Retinal pigment epithelial cell (primary cell): ENCODE results near the gene AVPI1.
"Not testable (repeated sequence)": the region's sequence is repeated elsewhere in the genome, so short reads cannot be mapped to it uniquely, and the experiment has no call there.

Experiments
- DNase-seq: peaks from one replicate; pipeline ENCODE4 v3.0.0-alpha.2; 2010; ENCODE audit warnings: low read depth
- H3K4me3 ChIP-seq: 2 replicates; pipeline ENCODE4 v1.5.1; 2011; ENCODE audit warnings: mild to moderate bottlenecking, low read length, control low read depth, moderate library complexity
- CTCF ChIP-seq: conservative IDR thresholded peaks from 2 replicates; pipeline ENCODE4 v1.5.1; 2011; ENCODE audit warnings: low read depth, low read length, control low read depth, inconsistent platforms

Gene AVPI1

GRCh38 chr10:97643441-97643985 is 43.5 kb downstream of the AVPI1 start:
- peak overlapping the region; percentile 20 for H3K4me3 ChIP-seq
- no peak for DNase-seq
- TF ChIP-seq CTCF = no peak

GRCh38 chr10:97642471-97643159 is 44.4 kb downstream of the AVPI1 start:
- peak overlapping the region; percentile 93 for H3K4me3 ChIP-seq
- not testable (repeated sequence) for DNase-seq

- DNase-seq = no peak
- TF ChIP-seq CTCF = peak; percentile 1
Measured at GRCh38 chr10:97640868-97641811, 45.9 kb downstream of the AVPI1 start.

GRCh38 chr10:97640174-97640867 is 46.7 kb downstream of the AVPI1 start, which contains the start of gene PI4K2A:
TSS of gene PI4K2A (plus strand) at chr10:97640671. CDS start at chr10:97640743, 72 bp downstream.
- peak; percentile 97 for DNase-seq
- no peak for TF ChIP-seq CTCF
- H3K4me3 ChIP-seq = peak within 1 kb of the TSS; percentile 93

More at GRCh38 chr10:97640868-97641811, 45.9 kb downstream of the AVPI1 start:
- H3K4me3 ChIP-seq = peak overlapping the region; percentile 93

GRCh38 chr10:97639090-97639489 is 48.0 kb downstream of the AVPI1 start:
- not testable (repeated sequence) for DNase-seq, H3K4me3 ChIP-seq

GRCh38 chr10:97635577-97635976 is 51.5 kb downstream of the AVPI1 start:
- no peak overlapping the region for H3K4me3 ChIP-seq
- no peak for TF ChIP-seq CTCF
- no peak for DNase-seq

- no peak for DNase-seq
- peak overlapping the region; percentile 89 for H3K4me3 ChIP-seq
- TF ChIP-seq CTCF = no peak
Measured at GRCh38 chr10:97633921-97634320, 53.1 kb downstream of the AVPI1 start.
